Measurements from ENCODE around the gene FBF1.

GRCh38 chr17:75889454-75889853 is 51.4 kb downstream of the FBF1 start:
- no peak for TF ChIP-seq CTCF (IDR thresholded peaks at IDR 0.05)
- no peak for TF ChIP-seq POLR2AphosphoS5 (IDR thresholded peaks at IDR 0.05)
